ENCODE data around the gene CDON. TPM values are rescaled to one million over a fixed set of nuclear protein-coding genes. Genes with fewer than 3 reads are reported as not detected.

Gene CDON
- total RNA-seq, 6 donors from 2014 or later: 4.0 to 24.2 (median 13.5) TPM

DNA sequence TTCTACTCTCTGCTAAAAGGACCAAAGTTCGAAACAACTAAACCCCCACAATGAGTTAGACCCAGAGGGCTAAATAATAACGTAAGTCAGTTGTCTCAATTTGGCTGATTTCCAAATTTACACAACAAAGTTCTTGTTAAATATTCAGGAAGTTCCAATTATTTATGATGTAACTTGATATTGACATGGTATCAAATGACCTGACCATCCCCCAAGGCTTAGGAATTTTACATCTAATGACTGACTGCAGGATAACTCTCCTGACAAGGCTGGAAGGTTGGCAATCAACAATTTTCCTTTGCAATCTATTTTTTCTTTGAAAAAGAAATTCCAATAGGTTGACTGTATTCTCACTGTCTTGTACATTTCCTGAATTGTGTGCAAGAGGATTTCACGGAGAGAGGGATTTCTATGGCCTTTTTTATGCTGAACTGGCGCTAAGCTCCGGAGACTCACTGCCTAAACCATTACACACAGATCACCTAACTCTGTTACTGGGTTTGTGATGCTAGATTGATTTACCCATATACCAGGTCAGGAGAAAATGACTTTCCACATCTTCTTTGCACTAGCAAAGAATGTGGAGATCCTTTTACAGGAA is 9.6 kb upstream of the CDON start:
- Histone ChIP-seq H3K36me3 (no peaks in the 10 kb centered on the region), H3K27me3 (no peaks in the 10 kb centered on the region), H3K9me3 (no peaks in the 10 kb centered on the region), H3K27ac (no peak overlapping the region), H3K4me1 (no peaks in the 10 kb centered on the region), H3K4me3 (no peak overlapping the region)
- no peak for TF ChIP-seq POLR2AphosphoS5 (IDR thresholded peaks at IDR 0.05)
- TF ChIP-seq, protein P1, sequence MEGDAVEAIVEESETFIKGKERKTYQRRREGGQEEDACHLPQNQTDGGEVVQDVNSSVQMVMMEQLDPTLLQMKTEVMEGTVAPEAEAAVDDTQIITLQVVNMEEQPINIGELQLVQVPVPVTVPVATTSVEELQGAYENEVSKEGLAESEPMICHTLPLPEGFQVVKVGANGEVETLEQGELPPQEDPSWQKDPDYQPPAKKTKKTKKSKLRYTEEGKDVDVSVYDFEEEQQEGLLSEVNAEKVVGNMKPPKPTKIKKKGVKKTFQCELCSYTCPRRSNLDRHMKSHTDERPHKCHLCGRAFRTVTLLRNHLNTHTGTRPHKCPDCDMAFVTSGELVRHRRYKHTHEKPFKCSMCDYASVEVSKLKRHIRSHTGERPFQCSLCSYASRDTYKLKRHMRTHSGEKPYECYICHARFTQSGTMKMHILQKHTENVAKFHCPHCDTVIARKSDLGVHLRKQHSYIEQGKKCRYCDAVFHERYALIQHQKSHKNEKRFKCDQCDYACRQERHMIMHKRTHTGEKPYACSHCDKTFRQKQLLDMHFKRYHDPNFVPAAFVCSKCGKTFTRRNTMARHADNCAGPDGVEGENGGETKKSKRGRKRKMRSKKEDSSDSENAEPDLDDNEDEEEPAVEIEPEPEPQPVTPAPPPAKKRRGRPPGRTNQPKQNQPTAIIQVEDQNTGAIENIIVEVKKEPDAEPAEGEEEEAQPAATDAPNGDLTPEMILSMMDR (IDR thresholded peaks at IDR 0.05): no peak
- no peak for TF ChIP-seq POLR2A (IDR thresholded peaks at IDR 0.05)
- no peak for TF ChIP-seq EP300 (IDR thresholded peaks at IDR 0.05)
- DNase-seq (no peak), ATAC-seq (ENCODE audit: low FRiP score in 2 of 2) (no peak)
- WGBS, 2 donors: 64 to 70% methylated on average over 5 of the region's 5 CpGs

GRCh38 chr11:126063507-126063852 is 814 bp upstream of the CDON start:
- TF ChIP-seq POLR2AphosphoS5 (IDR thresholded peaks at IDR 0.05) (no peak), EP300 (IDR thresholded peaks at IDR 0.05) (no peak)
- TF ChIP-seq, protein P1 (IDR thresholded peaks at IDR 0.05): no peak
- Histone ChIP-seq H3K27ac (peak overlapping the region in 1 of 4 donors; percentile 71), H3K36me3 (no peaks in the 10 kb centered on the region), H3K4me1 (peaks cover 12 to 35% (median 16%) of the 10 kb centered on the region in 4 donors), H3K9me3 (no peaks in the 10 kb centered on the region), H3K4me3 (peak overlapping the region in 3 of 4 donors; percentile 74 to 95 (median 87)), H3K27me3 (peaks cover 0 to 8% (median 0%) of the 10 kb centered on the region in 4 donors)
- 19 to 20% methylated on average over 10 of the region's 10 CpGs for WGBS, 2 donors
- DNase-seq: no peak
- ATAC-seq (ENCODE audit: low FRiP score in 2 of 2): no peak

DNA sequence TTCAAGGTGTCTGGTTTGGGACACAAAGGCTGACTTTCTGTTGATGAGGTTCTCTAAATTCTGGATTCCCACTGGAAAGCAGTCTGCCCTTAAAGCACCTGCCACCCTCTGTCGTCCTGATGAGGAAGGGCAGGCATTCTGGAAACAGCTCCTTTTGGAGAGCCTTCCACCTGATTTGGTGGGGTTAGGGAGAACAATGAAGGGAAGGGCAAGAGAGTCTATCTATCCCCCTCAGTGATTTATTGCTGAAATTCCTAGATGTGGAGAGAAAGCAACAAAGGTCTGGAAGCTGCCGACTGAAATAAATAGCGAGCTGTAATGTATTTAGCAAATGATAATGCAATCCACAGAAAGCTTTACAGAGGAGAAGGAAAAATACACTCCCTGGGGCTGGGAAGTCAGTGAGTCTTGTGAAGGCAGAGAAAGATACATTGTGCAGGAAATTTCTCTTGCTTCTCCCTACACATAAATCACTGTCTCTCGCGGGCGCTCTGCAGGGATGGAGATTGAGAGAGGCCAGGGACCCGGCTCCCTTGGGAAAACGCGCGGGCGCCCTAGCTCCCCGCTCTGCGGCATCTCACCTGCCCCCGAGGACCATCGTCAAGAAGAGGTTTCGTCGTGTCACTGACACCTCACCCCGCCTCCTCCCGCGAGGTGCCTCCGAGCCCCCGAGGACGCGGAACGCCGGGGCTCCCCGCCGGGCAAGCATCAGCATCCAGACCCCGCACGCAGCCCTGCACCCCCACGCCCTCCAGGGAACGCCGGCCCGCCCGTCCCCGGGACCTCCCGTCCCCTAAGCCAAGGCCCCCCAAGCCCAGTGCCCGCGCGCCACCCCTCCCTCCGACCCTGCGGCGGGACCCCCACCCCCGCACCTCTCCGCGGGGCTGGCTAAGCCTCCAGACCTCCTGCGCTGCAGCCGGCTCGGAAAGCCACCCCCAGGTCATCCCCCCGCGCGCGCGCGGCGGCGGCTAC is 673 bp downstream of the CDON start:
- H3K36me3 ChIP-seq: no peaks in the 10 kb centered on the region
- peak overlapping the region in 3 of 4 donors; percentile 68 to 85 (median 71) for H3K27ac ChIP-seq
- H3K4me3 ChIP-seq: peak overlapping the region; percentile 49 to 95 (median 80)
- peaks cover 0 to 8% (median 0%) of the 10 kb centered on the region in 4 donors for H3K27me3 ChIP-seq
- no peaks in the 10 kb centered on the region for H3K9me3 ChIP-seq
- no peak for ATAC-seq (ENCODE audit: low FRiP score in 2 of 2)
- TF ChIP-seq EP300 (IDR thresholded peaks at IDR 0.05): no peak
- TF ChIP-seq, protein P1 (IDR thresholded peaks at IDR 0.05): peak; percentile 13 to 56 (median 42)
- no peak for TF ChIP-seq POLR2AphosphoS5 (IDR thresholded peaks at IDR 0.05)
- peak in 1 of 2 donors; percentile 51 for DNase-seq
- peaks cover 12 to 35% (median 16%) of the 10 kb centered on the region in 4 donors for H3K4me1 ChIP-seq
- 2 to 3% methylated on average over 26 to 35 of the region's 57 CpGs for WGBS, 2 donors

- H3K27me3 ChIP-seq: peaks cover 0 to 8% (median 0%) of the 10 kb centered on the region in 4 donors
These were observed 1.9 kb downstream of the CDON start for GRCh38 chr11:126060757-126061171.

DNA sequence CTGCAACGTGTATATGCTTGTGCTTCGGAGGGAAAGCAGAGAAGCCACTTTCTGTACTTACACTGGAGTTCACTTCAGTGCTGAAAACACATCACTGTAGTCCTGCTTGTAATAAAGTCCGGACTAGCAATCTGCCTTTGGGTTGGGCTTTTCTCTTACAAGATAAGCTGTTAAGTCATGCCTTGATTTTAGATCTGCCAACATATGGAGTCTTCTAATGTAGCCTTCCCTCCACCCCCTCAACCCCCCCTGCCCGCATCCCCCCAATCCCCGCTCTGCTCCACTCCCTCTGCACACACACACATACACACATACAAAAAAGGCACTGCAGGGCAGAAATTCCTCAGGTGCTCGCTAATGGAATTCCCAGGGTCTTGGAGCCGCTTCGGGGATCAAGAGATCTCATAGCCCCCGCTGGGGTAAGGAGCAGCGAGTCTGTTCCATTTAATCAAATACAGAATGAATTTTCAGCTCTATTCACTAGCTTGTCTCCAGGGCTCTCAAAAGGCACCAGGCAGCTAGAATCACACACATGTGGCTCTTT is 3.4 kb downstream of the CDON start:
- DNase-seq: no peak
- TF ChIP-seq POLR2A (IDR thresholded peaks at IDR 0.05): no peak
- TF ChIP-seq, protein P1 (IDR thresholded peaks at IDR 0.05): no peak
- no peak for TF ChIP-seq EP300 (IDR thresholded peaks at IDR 0.05)
- no peak for TF ChIP-seq POLR2AphosphoS5 (IDR thresholded peaks at IDR 0.05)
- ATAC-seq (ENCODE audit: low FRiP score in 2 of 2): no peak
- H3K27me3 ChIP-seq: peaks cover 0 to 8% (median 0%) of the 10 kb centered on the region in 4 donors
- H3K27ac ChIP-seq: no peak overlapping the region
- peaks cover 12 to 35% (median 16%) of the 10 kb centered on the region in 4 donors for H3K4me1 ChIP-seq
- WGBS, 2 donors: 44 to 61% methylated on average over 10 of the region's 10 CpGs
- H3K36me3 ChIP-seq: no peaks in the 10 kb centered on the region
- H3K9me3 ChIP-seq: no peaks in the 10 kb centered on the region
- no peak overlapping the region for H3K4me3 ChIP-seq

More at GRCh38 chr11:126060757-126061171, 1.9 kb downstream of the CDON start:
- Histone ChIP-seq H3K36me3 (no peaks in the 10 kb centered on the region), H3K9me3 (no peaks in the 10 kb centered on the region), H3K4me3 (no peak overlapping the region), H3K27ac (no peak overlapping the region), H3K4me1 (peaks cover 12 to 35% (median 16%) of the 10 kb centered on the region in 4 donors)
- TF ChIP-seq POLR2A (IDR thresholded peaks at IDR 0.05) (no peak), EP300 (IDR thresholded peaks at IDR 0.05) (no peak), POLR2AphosphoS5 (IDR thresholded peaks at IDR 0.05) (no peak)
- 35 to 36% methylated on average over 2 of the region's 2 CpGs for WGBS, 2 donors
- DNase-seq: no peak
- no peak for ATAC-seq (ENCODE audit: low FRiP score in 2 of 2)
